ENCODE data around the gene DENND1B.

DENND1B gene

DNA sequence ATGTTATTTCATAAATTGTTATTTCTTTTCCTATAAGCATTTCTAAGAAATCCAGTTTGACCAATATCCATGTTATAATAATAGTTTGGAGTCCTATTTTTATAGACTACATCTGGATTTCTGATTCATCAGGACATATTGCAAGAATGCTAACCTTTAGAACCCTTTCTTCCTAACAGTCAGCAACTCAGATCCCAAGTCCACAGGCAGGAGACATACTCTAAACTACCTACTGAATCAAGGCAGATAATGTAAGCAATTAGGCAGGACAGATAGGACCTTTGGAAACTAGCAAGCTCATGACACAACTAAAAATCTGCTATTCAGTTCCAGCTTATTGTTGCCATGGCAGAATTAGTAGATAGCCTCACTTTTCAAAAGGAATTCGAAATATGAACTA is 104.1 kb downstream of the DENND1B start:
- no peaks in the 10 kb centered on the region for H3K36me3 ChIP-seq (replicated peaks)
- no peak overlapping the region for H3K27ac ChIP-seq
- H3K27me3 ChIP-seq (replicated peaks), result no peaks in the 10 kb centered on the region
- no peak for DNase-seq
- no peak overlapping the region for H3K4me3 ChIP-seq (ENCODE audit: low read depth, low read length)
- no peak for TF ChIP-seq CTCF (IDR thresholded peaks at IDR 0.05; ENCODE audit: low read depth, low read length, missing control alignments)
- in situ Hi-C loops (cut with HindIII; ENCODE audit: low pct_ligation_motif_present, low sequenced_read_pairs), result no loop called here

- in situ Hi-C loops (cut with HindIII; ENCODE audit: low pct_ligation_motif_present, low sequenced_read_pairs), result no loop called here
- Histone ChIP-seq H3K27me3 (replicated peaks) (no peaks in the 10 kb centered on the region), H3K27ac (no peak overlapping the region), H3K4me3 (ENCODE audit: low read depth, low read length) (no peak overlapping the region), H3K36me3 (replicated peaks) (no peaks in the 10 kb centered on the region)
- no peak for DNase-seq
- TF ChIP-seq CTCF (IDR thresholded peaks at IDR 0.05; ENCODE audit: low read depth, low read length, missing control alignments), result no peak
Observed at GRCh38 chr1:197666769-197667285, 108.5 kb downstream of the DENND1B start.

DNA sequence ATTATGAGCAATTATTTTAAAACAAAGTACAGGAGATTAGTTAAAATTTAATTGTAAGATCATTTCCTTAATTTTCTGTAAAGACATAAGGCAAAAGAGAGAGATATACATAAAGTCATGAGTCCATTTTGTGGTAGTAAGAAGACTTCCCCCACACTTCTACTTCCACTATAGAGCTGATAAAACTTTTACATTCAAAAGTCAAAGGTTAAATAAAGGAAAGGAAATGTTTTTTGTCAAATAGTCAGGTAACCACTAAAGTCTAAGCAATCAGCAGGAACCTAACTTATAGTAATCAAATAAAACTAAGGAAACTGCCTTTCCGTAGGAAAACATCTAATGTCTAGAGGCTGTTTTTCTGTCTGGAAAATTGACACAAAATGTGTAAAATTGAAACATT is 110.9 kb downstream of the DENND1B start:
- H3K36me3 ChIP-seq (replicated peaks), result no peaks in the 10 kb centered on the region
- H3K4me3 ChIP-seq (ENCODE audit: low read depth, low read length), result no peak overlapping the region
- H3K27ac ChIP-seq, result no peak overlapping the region
- no peaks in the 10 kb centered on the region for H3K27me3 ChIP-seq (replicated peaks)
- DNase-seq, result no peak
- TF ChIP-seq CTCF (IDR thresholded peaks at IDR 0.05; ENCODE audit: low read depth, low read length, missing control alignments), result no peak
- in situ Hi-C loops (cut with HindIII; ENCODE audit: low pct_ligation_motif_present, low sequenced_read_pairs), result no loop called here

- no peak for TF ChIP-seq CTCF (IDR thresholded peaks at IDR 0.05; ENCODE audit: low read depth, low read length, missing control alignments)
- Histone ChIP-seq H3K36me3 (replicated peaks) (no peaks in the 10 kb centered on the region), H3K27me3 (replicated peaks) (no peaks in the 10 kb centered on the region), H3K27ac (no peak overlapping the region), H3K4me3 (ENCODE audit: low read depth, low read length) (no peak overlapping the region)
- in situ Hi-C loops (cut with HindIII; ENCODE audit: low pct_ligation_motif_present, low sequenced_read_pairs), result no loop called here
- no peak for DNase-seq
Observed at GRCh38 chr1:197663162-197663953, 111.9 kb downstream of the DENND1B start.

DNA sequence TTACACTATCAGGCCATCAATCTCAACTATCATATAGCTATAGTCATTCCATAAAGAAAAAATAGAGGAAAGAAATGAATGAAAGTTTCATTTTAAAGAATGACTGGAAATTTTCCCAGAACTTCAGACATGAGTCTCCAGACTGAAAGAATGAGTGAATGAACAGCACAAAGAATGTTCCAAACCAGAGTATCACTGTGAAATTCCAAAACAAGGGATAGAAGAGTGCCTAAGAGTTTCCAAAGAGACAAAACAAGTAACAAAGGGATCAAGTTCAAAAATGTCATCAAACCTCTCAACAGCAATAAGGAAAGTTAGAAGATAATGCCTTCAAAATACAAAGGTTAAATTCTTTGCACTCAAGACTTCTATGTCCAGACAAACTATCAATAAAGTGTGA is 114.9 kb downstream of the DENND1B start:
- Histone ChIP-seq H3K27me3 (replicated peaks) (no peaks in the 10 kb centered on the region), H3K27ac (no peak overlapping the region), H3K4me3 (ENCODE audit: low read depth, low read length) (no peak overlapping the region), H3K36me3 (replicated peaks) (no peaks in the 10 kb centered on the region)
- in situ Hi-C loops (cut with HindIII; ENCODE audit: low pct_ligation_motif_present, low sequenced_read_pairs), result no loop called here
- no peak for DNase-seq
- no peak for TF ChIP-seq CTCF (IDR thresholded peaks at IDR 0.05; ENCODE audit: low read depth, low read length, missing control alignments)

DNA sequence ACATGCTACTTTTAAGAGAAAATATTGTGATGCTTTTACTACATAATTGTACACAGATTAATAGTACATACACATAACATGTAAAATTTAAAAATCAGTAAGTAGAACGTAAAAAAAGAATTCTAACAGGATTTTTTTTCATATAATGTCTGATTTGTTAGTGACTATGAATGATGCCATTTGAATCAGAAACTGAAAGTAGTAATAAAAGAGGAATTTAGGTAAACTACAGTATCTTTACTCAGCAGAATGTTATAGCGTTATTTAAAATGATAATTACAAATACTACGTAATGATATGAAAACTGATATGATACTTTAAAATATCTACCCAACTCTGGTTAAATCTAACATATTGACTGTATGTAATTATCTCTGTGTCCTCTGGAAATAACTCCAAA is 116.1 kb downstream of the DENND1B start:
- Histone ChIP-seq H3K27me3 (replicated peaks) (no peaks in the 10 kb centered on the region), H3K4me3 (ENCODE audit: low read depth, low read length) (no peak overlapping the region), H3K36me3 (replicated peaks) (no peaks in the 10 kb centered on the region), H3K27ac (no peak overlapping the region)
- TF ChIP-seq CTCF (IDR thresholded peaks at IDR 0.05; ENCODE audit: low read depth, low read length, missing control alignments), result no peak
- no peak for DNase-seq
- in situ Hi-C loops (cut with HindIII; ENCODE audit: low pct_ligation_motif_present, low sequenced_read_pairs), result no loop called here
